Measurements from ENCODE around the gene PRRX2.

The PRRX2 gene

DNA sequence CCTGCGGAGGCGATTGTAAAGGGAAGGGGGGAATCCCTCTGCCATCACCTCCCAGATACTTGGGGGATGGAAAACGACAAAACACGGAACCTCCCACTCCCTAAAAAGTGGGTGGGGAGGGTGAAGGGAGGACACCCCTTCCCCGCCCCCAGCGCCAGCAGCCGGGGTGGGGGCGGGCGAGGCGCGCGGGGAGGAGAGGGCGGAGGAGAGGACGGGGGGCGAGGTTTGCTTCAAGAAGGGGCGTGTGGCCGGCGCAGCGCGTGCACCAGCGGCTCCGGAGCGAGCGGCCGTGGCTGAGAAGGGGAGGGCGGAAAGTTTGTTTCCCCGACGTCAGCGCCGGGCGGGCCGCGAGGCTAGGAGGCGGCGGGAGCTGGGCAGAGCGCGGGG, at the start of gene PRRX2:
PRRX2 (plus strand) TSS at position 259 of the 387 bp plus-strand sequence. CDS start 221 bp downstream, outside the sequence.
- no peaks in the 10 kb centered on the region for H3K9me3 Mint-ChIP-seq
- peaks cover 51% of the 10 kb centered on the region for H3K27me3 Mint-ChIP-seq
- ATAC-seq (peak; percentile 71), DNase-seq (peak; percentile 34 to 43)
- peak within 1 kb of the TSS; percentile 75 to 89 for H3K4me3 Mint-ChIP-seq
- H3K4me1 Mint-ChIP-seq = peaks cover 16% of the 10 kb centered on the region
- peak within 1 kb of the TSS in 1 of 2 donors; percentile 27 for H3K27ac Mint-ChIP-seq

DNA sequence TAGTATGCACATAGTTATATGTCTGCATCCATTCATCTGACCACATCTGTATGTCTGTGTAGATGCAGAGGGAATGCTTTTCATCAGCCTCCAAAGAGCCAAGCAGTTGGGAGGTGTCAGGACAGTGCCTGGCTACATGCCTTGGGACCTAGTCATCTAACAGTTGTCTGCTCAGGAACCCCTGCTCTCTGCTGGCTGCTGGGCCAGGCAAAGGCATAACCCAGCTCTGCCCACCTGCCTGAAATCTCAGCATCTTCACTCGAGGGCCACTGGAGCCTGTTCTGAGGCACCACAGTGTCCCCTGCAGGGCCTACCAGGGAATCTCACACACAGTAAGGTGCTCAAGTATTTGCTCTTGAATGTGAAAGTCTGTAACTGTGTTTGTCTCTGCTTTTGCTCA, 48.3 kb upstream of the PRRX2 start:
- DNase-seq = peak in 1 of 2 donors; percentile 35
- Mint-ChIP-seq H3K27me3 (peaks cover 36% of the 10 kb centered on the region), H3K4me1 (peaks cover 8% of the 10 kb centered on the region), H3K9me3 (peaks cover 0 to 4% of the 10 kb centered on the region in 2 donors), H3K27ac (no peak overlapping the region), H3K4me3 (no peak overlapping the region)
- ATAC-seq = peak; percentile 61

DNA sequence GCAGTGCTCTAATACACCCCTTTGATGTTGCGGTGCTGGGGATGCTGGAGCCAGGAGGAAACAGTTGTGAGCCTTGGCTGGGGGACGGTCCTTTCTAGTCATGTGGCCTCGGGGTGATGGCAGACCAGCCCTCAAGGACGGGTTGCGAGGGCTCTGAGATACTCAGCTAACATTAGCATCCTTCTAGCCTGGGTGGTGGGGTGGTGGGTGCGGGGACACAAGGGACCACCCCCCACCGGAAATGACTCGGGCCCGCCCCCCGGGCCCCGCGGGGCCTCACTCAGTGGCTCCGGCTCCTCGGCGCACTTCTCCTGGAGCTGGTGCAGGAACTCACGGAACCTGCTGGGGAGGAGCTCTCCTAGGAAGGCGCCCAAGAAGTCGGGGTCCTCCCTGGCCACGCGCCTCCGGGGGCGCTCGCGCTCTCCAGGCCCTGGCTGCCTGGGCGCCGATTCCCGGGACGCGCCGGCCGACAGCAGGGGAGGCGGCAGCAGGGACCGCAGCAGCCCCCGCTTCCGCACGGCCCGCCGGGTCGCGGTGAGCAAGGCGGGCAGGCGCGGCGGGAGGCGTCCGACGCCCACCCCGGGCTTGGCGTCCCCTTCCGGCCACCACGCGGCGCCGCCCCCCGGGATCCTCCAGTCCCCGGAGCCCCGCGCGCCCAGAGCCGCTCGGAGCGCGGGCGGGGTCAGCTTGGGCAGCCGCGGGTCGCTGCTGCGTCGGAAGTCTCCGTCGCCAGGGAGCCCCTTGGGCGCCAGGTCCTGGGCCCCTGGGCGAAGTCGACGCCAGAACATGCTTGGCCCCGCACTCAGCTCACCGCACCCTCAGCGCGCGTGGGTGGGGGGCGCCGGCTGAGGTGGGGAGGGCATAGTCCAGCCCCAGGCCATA, 45.4 kb upstream of the PRRX2 start:
- Mint-ChIP-seq H3K4me3 (peak overlapping the region; percentile 38 to 66), H3K27me3 (peaks cover 49% of the 10 kb centered on the region), H3K27ac (no peak overlapping the region), H3K9me3 (peaks cover 0 to 4% of the 10 kb centered on the region in 2 donors), H3K4me1 (peaks cover 21% of the 10 kb centered on the region)
- peak; percentile 39 for ATAC-seq
- no peak for DNase-seq

DNA sequence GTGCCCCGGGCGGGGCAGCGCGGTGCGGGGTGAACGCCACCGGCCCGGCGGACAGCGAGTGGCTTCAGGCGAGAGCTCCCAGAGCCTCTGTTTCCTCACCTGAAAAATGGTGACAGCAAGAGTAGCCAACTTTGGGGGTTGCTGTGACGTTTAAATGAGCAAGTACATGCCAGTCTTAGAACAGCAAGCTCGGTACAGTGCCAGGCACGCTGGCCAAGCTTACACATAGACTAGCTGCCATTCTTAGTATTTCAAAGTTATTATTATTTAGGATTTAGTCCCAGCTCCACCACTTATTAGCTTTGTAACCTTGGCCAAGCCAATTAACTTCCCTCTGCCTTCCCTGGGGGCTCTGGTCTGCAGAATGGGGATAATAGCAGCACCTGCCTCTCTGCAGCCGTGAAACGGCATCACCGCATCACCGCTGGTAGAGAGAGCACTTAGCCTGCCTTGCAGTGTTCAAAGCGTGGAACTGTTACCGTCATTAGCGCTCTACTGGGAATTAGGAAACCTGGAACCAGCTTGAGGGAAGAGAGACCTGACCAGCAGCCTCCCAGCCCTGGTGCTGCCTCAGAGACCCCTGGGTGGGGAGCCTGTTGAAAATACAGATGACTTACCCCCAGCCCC, 44.7 kb upstream of the PRRX2 start, which contains the start of gene C9orf50:
C9orf50 (minus strand) TSS at position 433 of the 627 bp plus-strand sequence. CDS start 527 bp downstream, outside the sequence.
- ATAC-seq (no peak), DNase-seq (no peak)
- Mint-ChIP-seq H3K27ac (no peak within 1 kb of the TSS), H3K4me3 (peak within 1 kb of the TSS; percentile 14 to 66), H3K4me1 (peaks cover 25% of the 10 kb centered on the region), H3K9me3 (peaks cover 0 to 4% of the 10 kb centered on the region in 2 donors), H3K27me3 (peaks cover 49% of the 10 kb centered on the region)

DNA sequence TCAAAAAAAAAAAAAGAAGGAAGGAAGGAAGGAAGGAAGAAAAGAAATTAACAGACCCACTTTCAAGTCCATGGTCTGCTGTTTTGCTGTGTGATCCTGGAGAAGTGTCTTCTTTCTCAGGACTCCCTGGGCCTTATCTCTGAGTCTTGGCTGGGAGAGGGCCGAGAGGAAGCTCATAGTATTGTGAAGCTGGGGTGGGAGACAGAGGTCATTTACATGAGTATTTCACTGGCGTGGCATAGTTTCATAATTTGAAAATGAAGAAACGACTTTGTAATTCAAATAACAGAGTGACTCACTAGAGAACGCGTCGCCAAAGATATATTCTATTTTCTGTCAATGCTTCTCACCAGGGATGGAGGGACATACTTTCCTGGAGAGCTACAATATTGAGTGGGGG, 42.1 kb upstream of the PRRX2 start:
- no peak overlapping the region for H3K27ac Mint-ChIP-seq
- ATAC-seq (no peak), DNase-seq (no peak)
- H3K9me3 Mint-ChIP-seq = peaks cover 0 to 4% of the 10 kb centered on the region in 2 donors
- no peak overlapping the region for H3K4me3 Mint-ChIP-seq
- H3K27me3 Mint-ChIP-seq = peaks cover 46% of the 10 kb centered on the region
- H3K4me1 Mint-ChIP-seq = peaks cover 44% of the 10 kb centered on the region

DNA sequence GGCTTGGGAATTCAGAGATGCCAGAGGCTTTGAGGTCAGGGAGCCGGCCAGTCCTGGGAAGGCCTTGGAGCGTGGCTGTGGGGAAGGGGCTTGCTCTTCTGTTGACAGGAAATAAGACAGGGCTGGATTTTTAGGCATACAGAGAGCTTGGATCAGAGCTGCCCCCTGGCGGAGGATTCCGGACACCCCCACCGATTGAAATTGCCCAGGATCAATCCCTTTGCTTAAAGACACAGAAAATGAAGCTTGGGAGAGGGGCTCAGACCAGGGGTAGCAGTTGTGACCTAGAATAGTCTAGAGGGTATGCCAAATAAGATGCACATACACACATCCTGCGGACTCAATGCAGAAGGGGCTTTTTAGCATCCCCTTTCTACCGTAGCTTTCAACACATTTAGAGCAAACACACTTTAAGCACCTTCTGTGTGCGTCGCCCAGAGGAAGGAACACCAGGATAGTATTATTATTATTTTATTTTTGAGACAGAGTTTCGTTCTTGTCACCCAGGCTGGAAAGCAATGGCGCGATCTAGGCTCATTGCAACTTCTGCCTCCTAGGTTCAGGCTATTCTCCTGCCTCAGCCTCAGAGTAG, 41.2 kb upstream of the PRRX2 start:
- H3K27ac Mint-ChIP-seq = peak overlapping the region in 1 of 2 donors; percentile 72
- H3K4me1 Mint-ChIP-seq = peaks cover 53% of the 10 kb centered on the region
- peaks cover 37% of the 10 kb centered on the region for H3K27me3 Mint-ChIP-seq
- ATAC-seq (no peak), DNase-seq (peak; percentile 64 to 70)
- no peaks in the 10 kb centered on the region for H3K9me3 Mint-ChIP-seq
- H3K4me3 Mint-ChIP-seq = peak overlapping the region; percentile 83 to 87

DNA sequence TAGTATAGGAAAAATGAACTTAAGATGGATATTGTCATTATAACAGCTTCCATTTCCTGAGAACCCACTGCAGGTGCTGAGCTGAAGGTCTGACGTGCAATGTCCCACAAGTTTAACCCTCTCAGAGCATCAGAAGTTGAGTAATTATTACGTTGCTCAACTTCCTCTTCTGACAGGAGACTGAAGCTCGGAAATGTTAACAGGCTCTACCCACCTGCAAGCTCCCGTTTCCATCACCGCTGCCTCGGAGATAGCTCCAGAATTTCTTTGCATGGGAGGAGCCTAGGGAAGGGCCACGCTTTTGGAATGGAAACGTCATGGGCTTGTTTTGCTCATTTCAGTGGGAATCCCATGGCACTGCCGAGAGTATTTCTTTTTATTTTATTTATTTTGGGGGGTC, 40.5 kb upstream of the PRRX2 start:
- Mint-ChIP-seq H3K27me3 (peaks cover 31% of the 10 kb centered on the region), H3K4me1 (peaks cover 60% of the 10 kb centered on the region), H3K9me3 (no peaks in the 10 kb centered on the region), H3K27ac (peak overlapping the region; percentile 86 to 96), H3K4me3 (peak overlapping the region; percentile 83 to 87)
- peak; percentile 59 for ATAC-seq
- DNase-seq = peak in 1 of 2 donors; percentile 32

DNA sequence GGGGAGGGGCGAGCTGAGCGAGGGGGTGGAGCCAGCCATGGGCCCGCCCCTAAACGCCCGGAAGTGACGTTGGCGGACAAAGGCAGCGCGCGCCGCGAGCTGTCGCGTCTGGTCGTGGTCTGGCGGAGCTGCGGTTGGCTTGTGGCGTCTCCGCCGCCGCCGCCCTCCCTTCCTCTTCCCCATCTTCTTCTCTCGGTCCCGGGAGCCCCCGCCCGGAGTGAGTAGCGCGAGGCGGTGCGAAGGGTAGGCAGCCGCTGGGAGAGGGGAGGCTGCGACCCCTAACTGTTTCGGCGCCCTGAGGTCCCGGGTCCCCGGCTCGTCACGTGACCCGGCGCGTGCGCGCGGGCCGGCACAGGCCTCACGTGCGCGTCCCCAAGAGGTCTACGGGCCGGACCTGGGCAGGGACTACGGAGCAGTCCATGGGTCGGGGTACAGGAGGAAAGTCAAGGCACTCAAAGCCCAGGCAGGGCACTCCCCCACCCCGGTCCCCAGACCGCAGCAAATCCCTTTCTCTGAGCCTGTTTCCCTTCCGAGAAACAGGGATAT, 39.3 kb upstream of the PRRX2 start, which contains the start of gene NTMT1:
NTMT1 (plus strand) TSS at position 85 of the 546 bp plus-strand sequence. CDS start 6,541 bp downstream, outside the sequence.
- H3K9me3 Mint-ChIP-seq = no peaks in the 10 kb centered on the region
- peaks cover 65% of the 10 kb centered on the region for H3K4me1 Mint-ChIP-seq
- peaks cover 24% of the 10 kb centered on the region for H3K27me3 Mint-ChIP-seq
- DNase-seq (peak; percentile 89 to 90), ATAC-seq (peak; percentile 84)
- H3K4me3 Mint-ChIP-seq = peak within 1 kb of the TSS; percentile 83 to 87
- H3K27ac Mint-ChIP-seq = peak within 1 kb of the TSS; percentile 86 to 96

DNA sequence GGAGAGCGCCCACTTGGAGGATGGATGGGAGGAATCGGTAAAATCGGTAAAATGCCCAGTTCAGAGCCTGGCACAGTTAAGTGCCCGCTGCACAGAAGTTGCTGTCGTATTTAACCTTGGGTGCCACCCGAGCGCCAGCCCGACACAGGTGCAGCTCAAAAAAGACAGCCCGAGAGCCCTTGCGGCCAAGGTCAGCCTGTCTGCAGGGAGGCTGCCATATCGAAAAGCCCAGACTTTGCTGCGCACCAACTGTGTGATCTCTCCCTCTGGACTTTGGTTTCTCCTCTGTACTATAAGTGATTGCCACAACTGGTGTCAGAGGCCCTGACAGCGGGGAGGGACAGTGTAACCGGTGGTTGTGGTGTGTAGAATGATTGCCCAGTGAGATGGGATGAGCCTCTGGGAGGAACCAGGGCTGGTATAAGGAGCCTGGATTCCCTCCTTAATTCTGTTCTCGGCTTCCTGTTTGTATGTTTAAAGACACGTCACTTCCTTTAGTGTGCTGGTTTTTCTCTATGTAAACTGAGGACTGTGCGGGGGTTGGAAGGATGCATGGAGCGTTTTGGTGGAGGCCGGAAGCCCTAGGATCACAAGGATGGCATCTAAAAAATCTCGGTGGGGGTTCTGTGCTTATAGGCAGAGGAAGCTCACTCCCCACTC, 38.7 kb upstream of the PRRX2 start:
- DNase-seq = peak in 1 of 2 donors; percentile 45
- peaks cover 69% of the 10 kb centered on the region for H3K4me1 Mint-ChIP-seq
- H3K9me3 Mint-ChIP-seq = no peaks in the 10 kb centered on the region
- peak overlapping the region; percentile 6 to 85 for H3K27ac Mint-ChIP-seq
- peaks cover 18% of the 10 kb centered on the region for H3K27me3 Mint-ChIP-seq
- peak; percentile 58 for ATAC-seq
- H3K4me3 Mint-ChIP-seq = peak overlapping the region; percentile 83 to 87

DNA sequence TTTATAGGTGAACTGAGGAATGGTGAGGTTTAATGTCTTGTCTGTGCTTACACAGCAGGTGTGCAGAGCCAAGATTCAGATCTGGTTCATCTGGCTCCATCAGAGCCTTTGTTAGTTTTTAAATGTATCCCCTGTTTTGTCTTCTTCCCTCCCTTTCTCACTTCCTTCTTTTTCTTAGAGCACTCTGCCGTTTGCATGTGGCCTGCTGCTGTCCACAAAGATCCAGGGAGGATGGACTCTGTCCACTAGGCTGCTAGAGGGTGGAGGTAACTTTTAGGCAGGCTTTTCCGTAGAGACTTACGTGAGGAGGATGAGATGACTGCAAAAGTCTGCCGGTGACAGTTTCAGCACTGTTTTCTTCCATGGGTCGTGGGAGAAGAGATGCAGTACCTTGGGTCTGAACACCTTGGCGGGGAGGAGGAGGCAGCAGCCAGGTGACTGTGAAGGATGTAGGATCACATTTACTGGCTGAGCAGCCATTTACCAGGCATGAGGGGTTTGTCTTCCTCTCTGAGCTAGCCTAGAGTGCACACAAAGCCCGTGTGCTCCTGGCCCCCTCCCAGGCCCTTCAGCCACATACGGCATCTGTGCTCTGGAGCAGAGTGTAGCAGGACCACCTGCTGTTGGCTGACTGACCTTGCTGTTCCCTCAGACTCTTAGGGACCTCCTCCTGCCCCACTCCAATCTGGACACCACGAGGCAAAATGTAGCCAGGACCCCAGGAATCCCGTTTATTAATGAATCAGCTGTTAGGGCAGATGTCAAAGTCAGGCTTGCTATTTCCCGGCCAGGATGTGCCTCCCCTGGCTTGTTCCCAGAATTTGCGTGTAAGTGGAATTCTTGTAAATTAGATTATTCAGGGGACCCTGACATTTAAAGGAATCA, 37.6 kb upstream of the PRRX2 start:
- H3K4me1 Mint-ChIP-seq = peaks cover 72% of the 10 kb centered on the region
- ATAC-seq (no peak), DNase-seq (no peak)
- H3K4me3 Mint-ChIP-seq = peak overlapping the region; percentile 83 to 87
- H3K27ac Mint-ChIP-seq = peak overlapping the region; percentile 76 to 89
- peaks cover 7% of the 10 kb centered on the region for H3K27me3 Mint-ChIP-seq
- H3K9me3 Mint-ChIP-seq = no peaks in the 10 kb centered on the region

DNA sequence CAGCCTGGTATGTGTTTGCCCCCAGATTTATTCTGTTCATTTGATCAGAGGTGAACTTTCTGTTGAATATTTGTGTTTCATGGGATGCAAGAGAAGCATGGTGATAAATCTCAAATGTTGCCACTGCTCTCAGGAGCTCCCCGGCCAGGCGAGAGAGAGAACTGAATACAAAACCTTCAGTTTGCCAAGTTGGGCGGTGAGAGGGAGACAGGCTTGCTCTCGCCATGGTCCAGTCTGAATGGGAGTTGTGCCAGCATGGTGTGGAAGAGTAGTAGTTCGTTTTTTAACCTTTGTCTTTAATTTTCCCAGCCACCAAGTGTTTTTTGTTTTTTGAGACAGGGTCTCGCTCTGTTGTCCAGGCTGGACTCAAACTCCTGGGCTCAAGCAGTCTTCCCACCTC, 36.7 kb upstream of the PRRX2 start:
- ATAC-seq (no peak), DNase-seq (no peak)
- Mint-ChIP-seq H3K27me3 (no peaks in the 10 kb centered on the region), H3K27ac (peak overlapping the region in 1 of 2 donors; percentile 5), H3K4me3 (peak overlapping the region in 1 of 2 donors; percentile 18), H3K4me1 (peaks cover 72% of the 10 kb centered on the region), H3K9me3 (no peaks in the 10 kb centered on the region)

DNA sequence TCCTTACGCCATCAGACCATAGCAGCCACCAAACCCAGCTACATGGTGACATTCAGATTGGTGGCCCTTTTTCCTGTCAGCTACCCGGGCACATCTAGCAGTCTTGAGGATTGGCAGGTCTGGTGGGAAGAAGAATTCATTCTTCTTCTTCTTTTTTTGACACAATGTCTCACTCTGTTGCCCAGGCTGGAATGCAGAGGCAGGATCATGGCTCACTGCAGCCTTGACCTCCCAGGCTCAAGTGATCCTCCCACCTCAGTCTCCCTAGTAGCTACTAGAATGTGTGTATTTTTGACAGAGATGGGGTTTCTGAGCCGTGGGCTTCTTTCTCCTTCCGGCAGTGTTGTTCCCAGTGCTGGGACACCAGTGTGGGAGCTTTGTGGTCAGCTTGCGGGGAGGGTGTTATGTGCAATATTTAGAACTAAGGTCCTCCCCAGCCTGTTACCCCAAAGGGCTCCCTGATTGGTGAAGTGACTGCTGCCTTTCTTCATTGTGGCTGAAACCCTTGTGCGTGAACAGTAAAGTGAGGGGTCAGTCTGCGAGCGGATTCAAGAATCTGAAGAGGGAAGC, 36.1 kb upstream of the PRRX2 start:
- no peaks in the 10 kb centered on the region for H3K27me3 Mint-ChIP-seq
- peak overlapping the region in 1 of 2 donors; percentile 46 for H3K27ac Mint-ChIP-seq
- no peak for ATAC-seq
- H3K4me3 Mint-ChIP-seq = peak overlapping the region in 1 of 2 donors; percentile 18
- no peak for DNase-seq
- H3K4me1 Mint-ChIP-seq = peaks cover 66% of the 10 kb centered on the region
- no peaks in the 10 kb centered on the region for H3K9me3 Mint-ChIP-seq

DNA sequence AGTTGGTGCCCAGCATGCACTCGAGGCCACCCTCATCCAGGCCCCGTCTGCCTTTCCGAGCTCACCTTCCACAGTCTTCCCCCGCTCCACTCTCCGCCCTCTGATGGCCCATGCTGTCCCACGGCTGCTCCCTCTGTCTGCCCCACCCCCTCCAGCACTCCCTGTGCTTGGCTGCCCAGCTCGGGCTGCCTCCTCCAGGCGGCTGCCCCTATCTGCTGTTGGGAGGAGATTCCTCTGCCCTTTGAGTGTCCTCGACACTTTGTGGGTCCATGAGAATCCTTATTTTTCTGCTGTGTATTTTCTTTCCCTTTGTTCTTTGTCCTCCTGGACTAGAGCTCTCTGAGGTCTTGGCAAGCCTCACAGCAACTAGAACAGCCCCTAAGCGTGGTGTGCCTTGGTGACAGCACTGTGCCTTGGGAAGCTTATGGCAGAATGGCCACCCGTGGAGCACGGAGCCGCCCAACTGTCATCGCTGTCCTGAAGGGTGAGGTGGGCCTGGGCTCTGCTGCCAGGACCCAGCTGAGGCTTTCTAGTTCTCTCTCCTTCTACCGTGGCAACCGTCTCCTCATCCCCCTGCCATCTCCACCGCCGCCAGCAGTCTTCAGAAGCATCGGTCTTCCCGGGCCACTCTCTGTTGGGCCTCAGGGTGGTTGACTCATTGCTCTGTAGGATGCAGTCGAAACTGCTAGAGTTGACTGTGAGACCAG, 34.3 kb upstream of the PRRX2 start:
- ATAC-seq (no peak), DNase-seq (no peak)
- peak overlapping the region; percentile 57 to 88 for H3K27ac Mint-ChIP-seq
- H3K9me3 Mint-ChIP-seq = no peaks in the 10 kb centered on the region
- peak overlapping the region in 1 of 2 donors; percentile 40 for H3K4me3 Mint-ChIP-seq
- no peaks in the 10 kb centered on the region for H3K27me3 Mint-ChIP-seq
- peaks cover 54% of the 10 kb centered on the region for H3K4me1 Mint-ChIP-seq

All from stimulated activated naive CD8-positive, alpha-beta T cell treated with anti-CD3 and anti-CD28 coated beads, Interleukin-15, amount 100 ng/mL, for 72 hours (primary cell).